ENCODE measurements around the gene GALNT14. TPM values are rescaled to one million over a fixed set of nuclear protein-coding genes. Genes with fewer than 3 reads are reported as not detected.

The GALNT14 gene
- total and polyA plus RNA-seq, 10 of the 15 experiments (the other 5 are each of a cell fraction or from before 2014, with no cell fraction given) = 3.7 to 17.8 (median 6.0) TPM

DNA sequence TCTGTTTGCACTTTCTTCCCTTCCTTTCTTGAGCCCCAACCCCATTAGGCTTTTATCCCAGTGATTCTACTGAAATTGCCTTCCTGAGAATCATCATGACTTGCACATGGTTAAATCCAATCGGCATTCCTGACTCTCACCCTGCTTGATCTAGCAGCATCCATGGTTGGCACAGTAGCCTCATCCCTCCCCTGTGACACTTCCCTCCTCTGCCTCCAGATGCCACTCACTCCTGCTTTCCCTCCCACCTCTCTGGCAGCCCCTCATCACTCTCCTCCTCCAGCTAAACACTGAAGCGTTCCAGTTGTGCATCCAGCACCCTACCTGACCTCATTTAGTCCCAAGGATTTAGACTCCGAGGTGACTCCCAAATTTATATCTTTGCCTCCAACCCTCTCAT is 114.7 kb downstream of the GALNT14 start:
- Histone ChIP-seq H2AFZ (ENCODE audit: control insufficient read depth, low read depth, low read length) (no peak overlapping the region), H3K9me3 (replicated peaks; ENCODE audit: control insufficient read depth, insufficient read depth, low read length) (no peaks in the 10 kb centered on the region), H3K36me3 (ENCODE audit: control insufficient read depth in 2 of 2, insufficient read depth in 2 of 2, low read length in 1 of 2) (no peaks in the 10 kb centered on the region), H3K9ac (ENCODE audit: control insufficient read depth, insufficient read depth, low read length) (no peak overlapping the region), H3K4me1 (ENCODE audit: control insufficient read depth, insufficient read depth, low read length) (no peaks in the 10 kb centered on the region), H3K27ac (ENCODE audit: control insufficient read depth, insufficient read depth) (no peak overlapping the region), H3K79me2 (ENCODE audit: control insufficient read depth, insufficient read depth, low read length) (no peaks in the 10 kb centered on the region), H3K4me3 (no peak overlapping the region), H4K20me1 (ENCODE audit: control insufficient read depth, insufficient read depth) (no peaks in the 10 kb centered on the region), H3K4me2 (ENCODE audit: control insufficient read depth, insufficient read depth) (no peak overlapping the region), H3K27me3 (replicated peaks in 1 of 2; ENCODE audit: control insufficient read depth in 2 of 2, insufficient read depth in 2 of 2, low read length in 1 of 2) (no peaks in the 10 kb centered on the region)
- ChIA-PET RAD21 (ENCODE audit: unreplicated experiment) (no interaction called here), SMC1A (ENCODE audit: uncharacterized antibody, unreplicated experiment) (no interaction called here), CTCF (no interaction called here), POLR2A (no interaction called here)
- no peak for DNase-seq (ENCODE audit: low read depth, low spot score)
- WGBS (ENCODE audit: insufficient coverage, insufficient replicate concordance, low lambda C conversion rate, missing lambda C conversion rate) = 20% methylated on average over 3 of the region's 3 CpGs
- no peak for FAIRE-seq
- in situ Hi-C loops (cut with MboI) (no loop called here), intact Hi-C loops (cut with micrococcal nuclease; ENCODE audit: unreplicated experiment) (no loop called here)
- BruUV-seq (replicated peaks) = no TSS peak
- ATAC-seq = no peak
- TF ChIP-seq NKRF (conservative IDR thresholded peaks at IDR 0.05) (no peak), MTA2 (IDR thresholded peaks at IDR 0.05; ENCODE audit: low read depth) (no peak), NFXL1 (IDR thresholded peaks at IDR 0.05; ENCODE audit: borderline replicate concordance) (no peak), IRF4 (IDR thresholded peaks at IDR 0.05; ENCODE audit: low read depth, low read length) (no peak), FOS (IDR thresholded peaks at IDR 0.05; ENCODE audit: borderline replicate concordance, extremely low read depth, insufficient read length) (no peak), ESRRA (IDR thresholded peaks at IDR 0.05; ENCODE audit: low read length) (no peak), DPF2 (IDR thresholded peaks at IDR 0.05) (no peak), HDAC6 (IDR thresholded peaks at IDR 0.05; ENCODE audit: unreplicated experiment) (no peak)
- TF ChIP-seq, protein P1, sequence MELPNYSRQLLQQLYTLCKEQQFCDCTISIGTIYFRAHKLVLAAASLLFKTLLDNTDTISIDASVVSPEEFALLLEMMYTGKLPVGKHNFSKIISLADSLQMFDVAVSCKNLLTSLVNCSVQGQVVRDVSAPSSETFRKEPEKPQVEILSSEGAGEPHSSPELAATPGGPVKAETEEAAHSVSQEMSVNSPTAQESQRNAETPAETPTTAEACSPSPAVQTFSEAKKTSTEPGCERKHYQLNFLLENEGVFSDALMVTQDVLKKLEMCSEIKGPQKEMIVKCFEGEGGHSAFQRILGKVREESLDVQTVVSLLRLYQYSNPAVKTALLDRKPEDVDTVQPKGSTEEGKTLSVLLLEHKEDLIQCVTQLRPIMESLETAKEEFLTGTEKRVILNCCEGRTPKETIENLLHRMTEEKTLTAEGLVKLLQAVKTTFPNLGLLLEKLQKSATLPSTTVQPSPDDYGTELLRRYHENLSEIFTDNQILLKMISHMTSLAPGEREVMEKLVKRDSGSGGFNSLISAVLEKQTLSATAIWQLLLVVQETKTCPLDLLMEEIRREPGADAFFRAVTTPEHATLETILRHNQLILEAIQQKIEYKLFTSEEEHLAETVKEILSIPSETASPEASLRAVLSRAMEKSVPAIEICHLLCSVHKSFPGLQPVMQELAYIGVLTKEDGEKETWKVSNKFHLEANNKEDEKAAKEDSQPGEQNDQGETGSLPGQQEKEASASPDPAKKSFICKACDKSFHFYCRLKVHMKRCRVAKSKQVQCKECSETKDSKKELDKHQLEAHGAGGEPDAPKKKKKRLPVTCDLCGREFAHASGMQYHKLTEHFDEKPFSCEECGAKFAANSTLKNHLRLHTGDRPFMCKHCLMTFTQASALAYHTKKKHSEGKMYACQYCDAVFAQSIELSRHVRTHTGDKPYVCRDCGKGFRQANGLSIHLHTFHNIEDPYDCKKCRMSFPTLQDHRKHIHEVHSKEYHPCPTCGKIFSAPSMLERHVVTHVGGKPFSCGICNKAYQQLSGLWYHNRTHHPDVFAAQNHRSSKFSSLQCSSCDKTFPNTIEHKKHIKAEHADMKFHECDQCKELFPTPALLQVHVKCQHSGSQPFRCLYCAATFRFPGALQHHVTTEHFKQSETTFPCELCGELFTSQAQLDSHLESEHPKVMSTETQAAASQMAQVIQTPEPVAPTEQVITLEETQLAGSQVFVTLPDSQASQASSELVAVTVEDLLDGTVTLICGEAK (IDR thresholded peaks at IDR 0.05; ENCODE audit: borderline replicate concordance) = no peak
- TF ChIP-seq, protein P2, sequence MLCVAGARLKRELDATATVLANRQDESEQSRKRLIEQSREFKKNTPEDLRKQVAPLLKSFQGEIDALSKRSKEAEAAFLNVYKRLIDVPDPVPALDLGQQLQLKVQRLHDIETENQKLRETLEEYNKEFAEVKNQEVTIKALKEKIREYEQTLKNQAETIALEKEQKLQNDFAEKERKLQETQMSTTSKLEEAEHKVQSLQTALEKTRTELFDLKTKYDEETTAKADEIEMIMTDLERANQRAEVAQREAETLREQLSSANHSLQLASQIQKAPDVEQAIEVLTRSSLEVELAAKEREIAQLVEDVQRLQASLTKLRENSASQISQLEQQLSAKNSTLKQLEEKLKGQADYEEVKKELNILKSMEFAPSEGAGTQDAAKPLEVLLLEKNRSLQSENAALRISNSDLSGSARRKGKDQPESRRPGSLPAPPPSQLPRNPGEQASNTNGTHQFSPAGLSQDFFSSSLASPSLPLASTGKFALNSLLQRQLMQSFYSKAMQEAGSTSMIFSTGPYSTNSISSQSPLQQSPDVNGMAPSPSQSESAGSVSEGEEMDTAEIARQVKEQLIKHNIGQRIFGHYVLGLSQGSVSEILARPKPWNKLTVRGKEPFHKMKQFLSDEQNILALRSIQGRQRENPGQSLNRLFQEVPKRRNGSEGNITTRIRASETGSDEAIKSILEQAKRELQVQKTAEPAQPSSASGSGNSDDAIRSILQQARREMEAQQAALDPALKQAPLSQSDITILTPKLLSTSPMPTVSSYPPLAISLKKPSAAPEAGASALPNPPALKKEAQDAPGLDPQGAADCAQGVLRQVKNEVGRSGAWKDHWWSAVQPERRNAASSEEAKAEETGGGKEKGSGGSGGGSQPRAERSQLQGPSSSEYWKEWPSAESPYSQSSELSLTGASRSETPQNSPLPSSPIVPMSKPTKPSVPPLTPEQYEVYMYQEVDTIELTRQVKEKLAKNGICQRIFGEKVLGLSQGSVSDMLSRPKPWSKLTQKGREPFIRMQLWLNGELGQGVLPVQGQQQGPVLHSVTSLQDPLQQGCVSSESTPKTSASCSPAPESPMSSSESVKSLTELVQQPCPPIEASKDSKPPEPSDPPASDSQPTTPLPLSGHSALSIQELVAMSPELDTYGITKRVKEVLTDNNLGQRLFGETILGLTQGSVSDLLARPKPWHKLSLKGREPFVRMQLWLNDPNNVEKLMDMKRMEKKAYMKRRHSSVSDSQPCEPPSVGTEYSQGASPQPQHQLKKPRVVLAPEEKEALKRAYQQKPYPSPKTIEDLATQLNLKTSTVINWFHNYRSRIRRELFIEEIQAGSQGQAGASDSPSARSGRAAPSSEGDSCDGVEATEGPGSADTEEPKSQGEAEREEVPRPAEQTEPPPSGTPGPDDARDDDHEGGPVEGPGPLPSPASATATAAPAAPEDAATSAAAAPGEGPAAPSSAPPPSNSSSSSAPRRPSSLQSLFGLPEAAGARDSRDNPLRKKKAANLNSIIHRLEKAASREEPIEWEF (IDR thresholded peaks at IDR 0.05; ENCODE audit: insufficient replicate concordance, low read depth, low read length) = no peak
